ENCODE data around the gene URB1. TPM values are rescaled to one million over a fixed set of nuclear protein-coding genes. Genes with fewer than 3 reads are reported as not detected.

Gene URB1
- total RNA-seq, 1 donor from 2014 or later = 14.3 TPM

Small RNA genes lying within 50 kb of the gene (small RNA-seq; reads per million reads assigned to genes)
- 30.1 reads per million, percentile 97 among the genes with 10 or more reads in this experiment for gene SNORA80A

Other genes with a start within 250 kb of the URB1 start
- 6.9 TPM for gene MIS18A, start 114.0 kb downstream of the URB1 start, total RNA-seq
- not detected for gene MRAP, start 94.2 kb downstream of the URB1 start, total RNA-seq
- gene EVA1C, start 19.7 kb upstream of the URB1 start, total RNA-seq = 2.4 TPM
- gene TCP10L, start 192.5 kb upstream of the URB1 start, total RNA-seq = 2.0 TPM
- gene CFAP298, start 219.4 kb upstream of the URB1 start, total RNA-seq = 16.3 TPM